Esophagus squamous epithelium (tissue), 4 donors: ENCODE results near the gene CSN3.

Experiments used
- POLR2A ChIP-seq, 4 donors: fragments of 450-650 bp; IDR thresholded peaks; one replicate each; pipeline ENCODE4 v1.6.1; 2017; ENCODE audit warnings: antibody characterized with exemption in 4 of 4, mild to moderate bottlenecking in 4 of 4, moderate library complexity in 3 of 4
- TF ChIP-seq, protein P1 (sequence below), 6 experiments: fragments of 450-650 bp in 4 of 6; fragments of 200-600 bp in 2 of 6; sonication (generic) in 2 of 6; IDR thresholded peaks; one replicate each; pipeline ENCODE4 v1.5.1; 2016 to 2019; ENCODE audit warnings: antibody characterized with exemption in 6 of 6, mild to moderate bottlenecking in 4 of 6, moderate library complexity in 4 of 6

DNA sequence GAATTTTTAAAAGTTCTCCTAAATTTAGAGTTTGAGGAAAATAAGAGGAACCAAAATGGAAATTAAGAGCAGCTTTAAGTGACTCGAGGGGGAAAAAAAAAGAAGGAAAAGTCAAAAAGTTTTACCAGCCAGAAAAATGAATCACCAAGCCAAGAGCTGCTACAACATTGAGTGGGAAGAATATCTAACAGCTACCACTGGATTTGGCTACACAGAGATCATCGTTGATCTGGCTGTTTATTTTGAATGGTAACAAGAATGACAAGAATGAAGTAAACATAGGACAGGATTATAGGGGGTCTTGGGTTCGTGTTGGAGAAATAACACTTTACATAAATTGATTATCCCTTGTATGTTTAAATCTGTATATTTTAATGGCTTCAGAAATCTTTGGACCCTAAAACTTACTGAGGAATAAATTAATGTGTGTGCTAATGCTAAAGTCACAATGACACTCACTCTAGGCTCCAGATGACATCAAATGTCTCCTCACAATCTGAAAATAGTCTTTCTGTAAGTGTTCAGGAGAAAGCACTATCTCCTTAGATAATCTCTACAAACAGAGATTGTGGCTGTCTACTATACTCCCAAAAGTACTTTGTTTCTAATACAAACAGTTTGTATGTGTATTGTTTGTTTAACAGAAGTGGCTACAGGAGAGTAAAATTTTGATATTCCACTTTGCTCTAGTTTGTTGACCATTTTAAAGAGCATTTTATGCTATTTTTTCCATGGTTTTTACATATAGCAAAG, 3.1 kb upstream of the CSN3 start:
- TF ChIP-seq, protein P1, sequence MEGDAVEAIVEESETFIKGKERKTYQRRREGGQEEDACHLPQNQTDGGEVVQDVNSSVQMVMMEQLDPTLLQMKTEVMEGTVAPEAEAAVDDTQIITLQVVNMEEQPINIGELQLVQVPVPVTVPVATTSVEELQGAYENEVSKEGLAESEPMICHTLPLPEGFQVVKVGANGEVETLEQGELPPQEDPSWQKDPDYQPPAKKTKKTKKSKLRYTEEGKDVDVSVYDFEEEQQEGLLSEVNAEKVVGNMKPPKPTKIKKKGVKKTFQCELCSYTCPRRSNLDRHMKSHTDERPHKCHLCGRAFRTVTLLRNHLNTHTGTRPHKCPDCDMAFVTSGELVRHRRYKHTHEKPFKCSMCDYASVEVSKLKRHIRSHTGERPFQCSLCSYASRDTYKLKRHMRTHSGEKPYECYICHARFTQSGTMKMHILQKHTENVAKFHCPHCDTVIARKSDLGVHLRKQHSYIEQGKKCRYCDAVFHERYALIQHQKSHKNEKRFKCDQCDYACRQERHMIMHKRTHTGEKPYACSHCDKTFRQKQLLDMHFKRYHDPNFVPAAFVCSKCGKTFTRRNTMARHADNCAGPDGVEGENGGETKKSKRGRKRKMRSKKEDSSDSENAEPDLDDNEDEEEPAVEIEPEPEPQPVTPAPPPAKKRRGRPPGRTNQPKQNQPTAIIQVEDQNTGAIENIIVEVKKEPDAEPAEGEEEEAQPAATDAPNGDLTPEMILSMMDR (IDR thresholded peaks at IDR 0.05): no peak
- no peak for TF ChIP-seq POLR2A (IDR thresholded peaks at IDR 0.05)
